CD8-positive, alpha-beta memory T cell (primary cell): ENCODE results near the gene TMEM235. TPM values are rescaled to one million over a fixed set of nuclear protein-coding genes. Genes with fewer than 3 reads are reported as not detected.

Experiments used
- polyA plus RNA-seq: library from polyadenylated mRNA; unstranded; fragments of 300-500 nt; fragmentation: Illumina TruSeq; gene quantifications from one replicate; pipeline ENCODE4 v1.2.3, GENCODE V29; 2021
- total RNA-seq, 2 experiments: library from RNA; stranded (reverse); gene quantifications; one replicate each; pipeline ENCODE4 v1.2.3, GENCODE V29; 2021

Gene TMEM235
- total and polyA plus RNA-seq, 3 experiments from 2014 or later: not detected

Other genes with a start within 250 kb of the TMEM235 start
- 100 to 1,000 TPM; 150 TPM for gene TMC6, start 102.9 kb upstream of the TMEM235 start, total RNA-seq
- 296 TPM for gene TMC6, start 102.9 kb upstream of the TMEM235 start, polyA plus RNA-seq
- 100 to 1,000 TPM; 117 to 126 TPM for gene TMC8, start 100.9 kb upstream of the TMEM235 start, total RNA-seq
- 139 TPM for gene TMC8, start 100.9 kb upstream of the TMEM235 start, polyA plus RNA-seq
- gene C17orf99, start 85.2 kb upstream of the TMEM235 start, total RNA-seq: not detected
- not detected for gene C17orf99, start 85.2 kb upstream of the TMEM235 start, polyA plus RNA-seq
- gene SYNGR2, start 63.0 kb upstream of the TMEM235 start, total RNA-seq: 100 to 1,000 TPM; 186 to 200 TPM
- 140 TPM for gene SYNGR2, start 63.0 kb upstream of the TMEM235 start, polyA plus RNA-seq
- gene TK1, start 44.6 kb upstream of the TMEM235 start, total RNA-seq: 10 to 100 TPM; 84.4 to 86.2 TPM
- gene TK1, start 44.6 kb upstream of the TMEM235 start, polyA plus RNA-seq: 2.2 TPM
- gene AFMID, start 44.3 kb upstream of the TMEM235 start, total RNA-seq: 10 to 100 TPM; 24.7 to 30.2 TPM
- 1.4 TPM for gene AFMID, start 44.3 kb upstream of the TMEM235 start, polyA plus RNA-seq
- 10 to 100 TPM; 61.0 to 65.1 TPM for gene BIRC5, start 17.4 kb upstream of the TMEM235 start, total RNA-seq
- 0.69 TPM for gene BIRC5, start 17.4 kb upstream of the TMEM235 start, polyA plus RNA-seq
- 10 to 100 TPM; 26.9 to 27.4 TPM for gene SOCS3, start 128.4 kb downstream of the TMEM235 start, total RNA-seq
- gene SOCS3, start 128.4 kb downstream of the TMEM235 start, polyA plus RNA-seq: 38.9 TPM
- gene PGS1, start 147.0 kb downstream of the TMEM235 start, total RNA-seq: 10 to 100 TPM; 48.2 to 51.5 TPM
- 31.5 TPM for gene PGS1, start 147.0 kb downstream of the TMEM235 start, polyA plus RNA-seq